SH-SY5Y (cell line): ENCODE data around the gene RAET1G.

ENCODE experiments used
- GATA2 ChIP-seq: IDR thresholded peaks from 2 replicates; pipeline ENCODE4 v1.6.1; 2011; ENCODE audit warnings: mild to moderate bottlenecking, low read depth, low read length
- GATA3 ChIP-seq: IDR thresholded peaks from 2 replicates; pipeline ENCODE4 v1.6.1; 2011; ENCODE audit warnings: low read depth, mild to moderate bottlenecking, low read length, moderate library complexity

Gene RAET1G

GRCh38 chr6:149948616-149949015 is 25.7 kb upstream of the RAET1G start:
- TF ChIP-seq GATA2 (no peak), GATA3 (no peak)

DNA sequence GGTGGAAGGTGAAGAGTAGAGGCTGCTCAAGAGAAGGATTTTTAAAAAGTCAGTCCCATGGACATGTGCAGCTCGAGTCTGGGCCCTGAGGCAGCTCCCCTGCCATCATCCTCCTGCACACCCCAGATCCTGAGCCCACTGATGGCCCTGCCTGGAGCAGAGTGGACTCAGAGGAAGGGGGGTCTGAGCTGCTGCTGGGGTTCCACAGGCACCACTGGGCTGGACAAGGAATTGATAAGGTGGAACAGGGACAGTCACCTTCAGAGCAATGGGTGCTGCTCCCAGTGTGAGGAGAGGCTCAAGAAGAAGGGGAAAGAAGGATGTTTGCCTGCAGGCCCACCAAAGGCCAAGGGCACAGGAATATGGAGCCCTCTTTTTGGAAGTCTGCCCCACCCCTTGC is 25.1 kb upstream of the RAET1G start:
- no peak for TF ChIP-seq GATA3
- no peak for TF ChIP-seq GATA2

DNA sequence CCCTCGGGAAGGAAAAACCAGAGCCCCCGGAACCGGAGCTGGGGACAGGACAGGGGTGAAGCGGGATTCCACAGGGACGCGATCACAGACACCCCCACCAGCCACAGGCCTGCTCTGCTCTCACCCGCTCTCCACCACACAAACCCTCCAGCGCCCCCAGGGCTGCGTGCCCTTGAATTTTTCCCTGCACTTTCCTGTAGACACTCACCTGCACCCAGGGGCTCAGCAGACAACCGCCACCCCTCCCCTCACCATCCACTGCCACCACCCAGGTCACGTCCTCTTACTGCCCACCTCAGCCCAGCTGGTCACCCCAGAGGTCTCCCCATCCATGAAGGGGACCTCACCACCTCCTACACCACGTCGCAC is 19.5 kb upstream of the RAET1G start:
- no peak for TF ChIP-seq GATA3
- no peak for TF ChIP-seq GATA2

- TF ChIP-seq GATA3: no peak
- TF ChIP-seq GATA2: no peak
Observed at GRCh38 chr6:149941583-149942460, 18.9 kb upstream of the RAET1G start, which contains the start of gene ULBP2. Gene ULBP2, plus strand, starts transcription at chr6:149942014. Its CDS starts 59 bp downstream, at chr6:149942073.

- no peak for TF ChIP-seq GATA2
- TF ChIP-seq GATA3: no peak
Observed at GRCh38 chr6:149940672-149940982, 17.7 kb upstream of the RAET1G start.

GRCh38 chr6:149939909-149940671 is 17.2 kb upstream of the RAET1G start:
- no peak for TF ChIP-seq GATA3
- TF ChIP-seq GATA2: no peak

DNA sequence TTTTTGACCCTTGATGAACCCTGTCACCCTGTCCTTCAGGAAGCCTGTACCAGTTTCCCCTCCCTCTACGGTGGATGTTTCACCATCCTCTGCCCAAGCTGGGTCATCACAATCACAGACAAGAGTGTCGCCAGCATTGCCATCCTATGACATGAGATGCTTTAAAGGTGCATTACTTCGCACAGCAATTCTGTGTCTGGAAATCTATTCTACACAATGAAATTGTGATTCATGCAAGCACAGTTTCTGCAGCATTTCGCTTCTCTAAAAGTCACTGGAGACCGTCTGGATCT is 16.4 kb upstream of the RAET1G start:
- TF ChIP-seq GATA3 (no peak), GATA2 (no peak)

DNA sequence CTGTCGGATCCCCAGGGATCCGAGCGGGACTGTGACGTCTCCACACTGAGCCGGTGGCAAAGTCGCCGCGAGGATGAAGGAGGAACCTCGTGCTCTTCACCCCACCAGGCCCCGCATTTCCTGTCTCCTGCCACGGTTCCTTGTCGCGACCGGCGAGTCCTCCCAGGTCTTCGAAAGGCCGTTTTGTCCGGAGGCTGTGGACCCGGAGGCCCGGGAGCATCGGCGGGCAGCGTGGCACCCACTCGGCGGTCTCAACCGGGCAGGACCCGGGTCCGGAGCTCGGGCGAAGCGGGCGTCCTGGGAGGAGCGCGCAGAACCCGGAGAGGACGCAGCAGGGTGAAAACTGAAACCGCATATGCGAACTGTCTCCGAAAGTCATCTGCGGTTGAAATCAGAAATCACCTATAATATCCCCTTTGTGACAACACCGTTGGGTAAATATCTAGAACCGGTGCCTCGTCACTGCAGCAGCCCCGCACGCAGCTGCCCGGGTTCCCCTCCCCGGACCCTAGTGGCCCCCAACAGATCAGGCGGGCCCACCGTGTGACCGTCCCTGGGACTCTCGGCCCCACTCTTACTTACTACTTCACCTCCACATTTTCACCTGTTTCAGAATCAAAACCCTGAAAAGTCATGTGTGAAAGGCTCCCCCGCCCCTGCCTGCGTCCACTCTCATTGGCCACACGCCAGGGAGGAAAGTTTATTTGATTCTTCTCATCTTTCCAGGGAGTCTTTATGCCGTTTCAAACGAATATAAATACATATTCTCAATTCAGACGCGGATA is 15.8 kb upstream of the RAET1G start:
- no peak for TF ChIP-seq GATA2
- TF ChIP-seq GATA3: no peak

GRCh38 chr6:149936743-149937142 is 13.8 kb upstream of the RAET1G start:
- TF ChIP-seq GATA3: no peak
- TF ChIP-seq GATA2: no peak

- TF ChIP-seq GATA2: no peak
- no peak for TF ChIP-seq GATA3
Observed at GRCh38 chr6:149935668-149936067, 12.7 kb upstream of the RAET1G start.

DNA sequence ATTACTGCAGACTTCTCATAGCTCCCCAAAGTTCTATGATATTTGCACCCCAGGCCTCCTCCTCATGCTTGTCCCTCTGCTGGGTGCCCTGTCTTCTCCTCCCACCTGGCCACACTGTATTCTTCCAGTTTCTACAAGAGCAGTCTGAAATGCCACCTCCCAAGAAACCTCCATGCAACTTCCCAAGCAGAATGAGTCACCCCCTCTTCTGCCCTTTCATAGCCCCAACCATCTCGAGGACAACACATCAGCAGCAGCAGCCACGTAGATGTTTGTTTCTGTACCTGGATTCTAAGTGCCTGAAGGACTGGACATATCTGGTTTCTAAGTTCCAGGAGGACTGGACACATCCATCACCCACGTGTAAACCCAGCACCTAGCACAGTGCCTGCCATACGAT is 12.3 kb upstream of the RAET1G start:
- TF ChIP-seq GATA2 (no peak), GATA3 (no peak)

DNA sequence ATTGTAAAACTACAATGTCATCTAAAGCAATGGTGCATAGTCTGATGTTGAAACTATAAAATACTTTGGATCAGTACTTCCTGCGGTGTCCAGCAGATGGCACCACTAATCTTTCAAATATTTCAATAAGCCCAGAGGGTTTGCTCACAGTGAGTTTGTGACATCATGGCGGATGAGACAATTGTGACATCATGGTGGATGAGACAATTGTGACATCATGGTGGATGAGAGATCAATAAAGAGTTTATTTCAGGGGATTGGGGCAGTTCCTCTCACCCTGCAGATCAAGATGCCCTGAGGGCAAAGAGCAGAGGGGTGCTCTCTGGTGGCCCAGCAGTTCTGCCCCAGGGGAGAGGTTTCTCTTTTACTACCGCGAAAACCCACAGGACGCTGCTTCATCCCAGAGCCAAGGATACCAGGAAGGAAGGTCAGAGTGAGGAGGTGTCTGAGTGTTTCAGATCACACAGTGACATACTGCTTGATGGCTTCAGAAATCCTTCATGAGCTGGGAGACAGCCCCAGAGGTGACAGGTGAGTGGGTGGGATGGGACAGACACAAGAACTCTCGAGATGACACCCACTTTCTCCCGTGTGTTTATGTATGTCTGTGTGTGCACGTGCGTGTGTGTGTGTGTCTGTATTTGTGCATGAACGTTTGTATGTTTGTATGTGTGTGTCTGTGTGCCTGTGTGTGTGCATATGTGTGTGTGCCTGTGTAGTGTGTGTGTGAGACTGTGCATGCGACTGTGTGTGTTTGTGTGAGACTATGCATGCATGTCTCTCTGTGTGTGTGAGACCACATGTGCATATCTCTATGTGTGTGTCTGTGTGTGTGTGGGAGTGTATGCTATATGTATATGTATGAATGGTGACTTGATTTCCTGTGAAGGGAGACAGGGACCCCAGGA is 11.6 kb upstream of the RAET1G start:
- TF ChIP-seq GATA3: no peak
- no peak for TF ChIP-seq GATA2

- TF ChIP-seq GATA3 (no peak), GATA2 (no peak)
Observed at GRCh38 chr6:149933461-149933860, 10.5 kb upstream of the RAET1G start.

- no peak for TF ChIP-seq GATA3
- no peak for TF ChIP-seq GATA2
Observed at GRCh38 chr6:149933036-149933435, 10.1 kb upstream of the RAET1G start.
